RPMI8226 (cell line): ENCODE data around the gene UPK3BL1.
"Not testable (repeated sequence)": the region's sequence is repeated elsewhere in the genome, so short reads cannot be mapped to it uniquely, and the experiment has no call there.

Source experiments
- DNase-seq: peaks from one replicate; pipeline ENCODE4 v3.0.0-alpha.2; 2015

UPK3BL1 gene

GRCh38 chr7:102618122-102618521 is 24.5 kb downstream of the UPK3BL1 start:
- not testable (repeated sequence) for DNase-seq

- DNase-seq = peak; percentile 57
These were observed 26.0 kb downstream of the UPK3BL1 start, which contains the start of gene RASA4 for GRCh38 chr7:102616507-102617125. Gene RASA4 (minus strand): TSS chr7:102616756. CDS start chr7:102616689, 67 bp downstream.

GRCh38 chr7:102615930-102616329 is 26.7 kb downstream of the UPK3BL1 start:
- not testable (repeated sequence) for DNase-seq

GRCh38 chr7:102614873-102615272 is 27.7 kb downstream of the UPK3BL1 start:
- DNase-seq = not testable (repeated sequence)

GRCh38 chr7:102614346-102614697 is 28.3 kb downstream of the UPK3BL1 start:
- not testable (repeated sequence) for DNase-seq

GRCh38 chr7:102613575-102614345 is 28.8 kb downstream of the UPK3BL1 start:
- DNase-seq = not testable (repeated sequence)

- DNase-seq = peak; percentile 2
These were observed 30.8 kb downstream of the UPK3BL1 start for GRCh38 chr7:102611675-102612325.

GRCh38 chr7:102611013-102611674 is 31.4 kb downstream of the UPK3BL1 start:
- DNase-seq = not testable (repeated sequence)

GRCh38 chr7:102610441-102610840 is 32.1 kb downstream of the UPK3BL1 start:
- not testable (repeated sequence) for DNase-seq

GRCh38 chr7:102609734-102610133 is 32.9 kb downstream of the UPK3BL1 start:
- not testable (repeated sequence) for DNase-seq

- DNase-seq = not testable (repeated sequence)
These were observed 35.7 kb downstream of the UPK3BL1 start for GRCh38 chr7:102606848-102607247.

- not testable (repeated sequence) for DNase-seq
These were observed 38.0 kb downstream of the UPK3BL1 start for GRCh38 chr7:102604431-102605145.

GRCh38 chr7:102602317-102602716 is 40.3 kb downstream of the UPK3BL1 start:
- not testable (repeated sequence) for DNase-seq

- DNase-seq = not testable (repeated sequence)
These were observed 42.9 kb downstream of the UPK3BL1 start for GRCh38 chr7:102599699-102600098.

- DNase-seq = not testable (repeated sequence)
These were observed 46.6 kb downstream of the UPK3BL1 start for GRCh38 chr7:102596036-102596435.

GRCh38 chr7:102593637-102594334 is 48.8 kb downstream of the UPK3BL1 start:
- not testable (repeated sequence) for DNase-seq

- not testable (repeated sequence) for DNase-seq
These were observed 50.0 kb downstream of the UPK3BL1 start for GRCh38 chr7:102592477-102593019.

- not testable (repeated sequence) for DNase-seq
These were observed 52.7 kb downstream of the UPK3BL1 start for GRCh38 chr7:102589857-102590256.
